GM13977 (cell line): Measurements from ENCODE around the gene MYL3.

Experiments
- DNase-seq: peaks from one replicate; pipeline ENCODE4 v3.0.0; 2012; ENCODE audit warnings: low spot score
- in situ Hi-C: fragments of 300-500 bp; cut with MboI; formaldehyde crosslinking; loops from one replicate; pipeline ENCODE4 v1.12.0; 2022; ENCODE audit warnings: low sequenced_read_pairs, low pct_unique_long_range_greater_than_20kb, mixed read lengths, inconsistent platforms; ENCODE audit not compliant: unreplicated experiment
- TF ChIP-seq, protein P1 (sequence below): IDR thresholded peaks from 2 replicates; pipeline ENCODE4 v1.5.1; 2012; ENCODE audit warnings: mild to moderate bottlenecking, control low read depth; ENCODE audit not compliant: insufficient read depth; ENCODE audit errors: extremely low read depth, missing control alignments

Gene MYL3

DNA sequence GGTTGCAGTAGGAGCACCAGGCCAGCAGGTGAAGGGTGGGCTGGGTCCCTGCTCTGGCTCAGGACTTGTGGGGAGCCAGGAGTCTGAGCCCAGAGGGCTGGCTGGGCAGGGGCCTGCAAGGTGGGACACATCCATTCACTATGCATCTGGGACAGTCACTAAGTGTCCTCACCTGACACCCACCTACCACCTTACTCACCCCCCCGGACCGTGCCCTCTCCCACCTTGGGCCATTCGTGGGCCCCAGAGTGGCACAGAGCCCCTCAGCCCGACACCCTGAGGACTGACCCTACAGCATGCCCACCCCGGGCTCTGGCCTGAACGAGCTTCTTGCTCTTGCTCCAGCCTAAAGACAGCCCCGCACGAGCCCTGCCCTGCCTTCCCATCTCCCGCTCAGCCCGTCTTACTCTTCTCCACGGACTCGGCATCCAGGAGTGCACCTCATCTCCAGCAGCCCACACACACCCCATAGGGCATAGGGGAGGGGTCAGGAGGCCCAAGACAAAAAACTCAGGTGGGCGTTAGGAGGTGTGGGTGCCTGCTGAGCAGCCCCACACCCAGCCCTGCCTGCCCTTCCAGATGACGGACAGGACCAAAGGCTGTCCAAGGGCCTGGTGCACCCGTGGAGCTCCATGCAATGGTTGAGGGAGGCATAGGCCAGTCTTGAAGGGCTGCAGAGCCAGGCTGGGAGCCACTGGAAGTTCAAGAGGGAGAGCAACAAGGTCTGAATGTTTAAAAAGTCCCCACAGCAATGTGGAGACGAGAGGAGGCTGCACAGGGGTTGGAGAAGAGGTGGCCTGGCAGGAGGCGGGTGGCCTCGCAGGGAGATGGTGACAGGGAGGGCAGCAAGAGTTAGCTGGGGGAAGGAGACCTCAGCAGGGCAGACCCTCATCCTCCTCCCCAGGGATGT, 41.3 kb upstream of the MYL3 start:
- in situ Hi-C loops: loop anchor here (25.0 kb wide), 1 partner anchor 458 kb away; no protein-coding TSS in a partner anchor

DNA sequence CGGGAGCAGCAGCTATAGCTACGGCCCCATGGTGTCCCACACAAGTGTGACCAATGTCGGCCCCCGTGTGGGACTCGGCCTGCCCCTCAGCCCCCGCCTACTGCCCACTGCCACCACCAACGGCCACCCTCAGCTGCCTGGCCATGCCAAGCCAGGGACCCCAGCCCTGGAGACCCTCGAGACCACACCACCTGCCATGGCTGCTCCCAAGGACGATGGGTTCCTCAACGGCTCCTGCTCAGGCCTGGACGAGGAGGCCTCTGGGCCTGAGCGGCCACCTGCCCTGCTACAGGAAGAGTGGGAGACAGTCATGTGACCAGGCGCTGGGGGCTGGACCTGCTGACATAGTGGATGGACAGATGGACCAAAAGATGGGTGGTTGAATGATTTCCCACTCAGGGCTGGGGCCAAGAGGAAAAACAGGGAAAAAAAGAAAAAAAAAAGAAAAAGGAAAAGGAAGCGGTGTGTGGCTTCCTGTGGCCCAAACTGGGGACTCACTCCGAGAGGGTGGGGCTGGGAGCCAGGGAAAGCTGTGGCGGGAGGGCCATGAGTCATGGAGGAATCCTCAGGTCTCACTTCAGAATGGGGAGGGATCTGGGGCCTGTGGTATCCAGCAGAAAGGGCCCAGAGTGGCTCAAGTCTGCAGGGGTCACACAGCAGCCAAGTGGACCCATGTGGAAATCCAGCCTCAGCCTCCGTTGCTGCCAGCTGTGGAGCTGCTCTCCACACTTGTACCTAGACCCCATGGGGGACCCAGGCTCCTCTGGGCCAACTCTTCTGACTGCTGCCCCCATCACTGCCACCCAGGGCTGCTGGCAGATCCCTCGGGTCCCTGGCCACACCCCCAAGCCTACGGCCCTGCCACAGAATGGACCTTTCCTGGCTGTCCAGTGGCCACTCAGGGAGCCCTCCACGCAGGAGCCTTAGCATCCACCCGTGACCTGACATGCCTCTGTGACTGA, 40.4 kb upstream of the MYL3 start:
- TF ChIP-seq, protein P1, sequence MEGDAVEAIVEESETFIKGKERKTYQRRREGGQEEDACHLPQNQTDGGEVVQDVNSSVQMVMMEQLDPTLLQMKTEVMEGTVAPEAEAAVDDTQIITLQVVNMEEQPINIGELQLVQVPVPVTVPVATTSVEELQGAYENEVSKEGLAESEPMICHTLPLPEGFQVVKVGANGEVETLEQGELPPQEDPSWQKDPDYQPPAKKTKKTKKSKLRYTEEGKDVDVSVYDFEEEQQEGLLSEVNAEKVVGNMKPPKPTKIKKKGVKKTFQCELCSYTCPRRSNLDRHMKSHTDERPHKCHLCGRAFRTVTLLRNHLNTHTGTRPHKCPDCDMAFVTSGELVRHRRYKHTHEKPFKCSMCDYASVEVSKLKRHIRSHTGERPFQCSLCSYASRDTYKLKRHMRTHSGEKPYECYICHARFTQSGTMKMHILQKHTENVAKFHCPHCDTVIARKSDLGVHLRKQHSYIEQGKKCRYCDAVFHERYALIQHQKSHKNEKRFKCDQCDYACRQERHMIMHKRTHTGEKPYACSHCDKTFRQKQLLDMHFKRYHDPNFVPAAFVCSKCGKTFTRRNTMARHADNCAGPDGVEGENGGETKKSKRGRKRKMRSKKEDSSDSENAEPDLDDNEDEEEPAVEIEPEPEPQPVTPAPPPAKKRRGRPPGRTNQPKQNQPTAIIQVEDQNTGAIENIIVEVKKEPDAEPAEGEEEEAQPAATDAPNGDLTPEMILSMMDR: no peak
- in situ Hi-C loops: loop anchor here (25.0 kb wide), 1 partner anchor 459 kb away; no protein-coding TSS in a partner anchor
- DNase-seq: no peak

More for the DNA sequence above, 41.3 kb upstream of the MYL3 start:
- TF ChIP-seq, protein P1: no peak
- no peak for DNase-seq

DNA sequence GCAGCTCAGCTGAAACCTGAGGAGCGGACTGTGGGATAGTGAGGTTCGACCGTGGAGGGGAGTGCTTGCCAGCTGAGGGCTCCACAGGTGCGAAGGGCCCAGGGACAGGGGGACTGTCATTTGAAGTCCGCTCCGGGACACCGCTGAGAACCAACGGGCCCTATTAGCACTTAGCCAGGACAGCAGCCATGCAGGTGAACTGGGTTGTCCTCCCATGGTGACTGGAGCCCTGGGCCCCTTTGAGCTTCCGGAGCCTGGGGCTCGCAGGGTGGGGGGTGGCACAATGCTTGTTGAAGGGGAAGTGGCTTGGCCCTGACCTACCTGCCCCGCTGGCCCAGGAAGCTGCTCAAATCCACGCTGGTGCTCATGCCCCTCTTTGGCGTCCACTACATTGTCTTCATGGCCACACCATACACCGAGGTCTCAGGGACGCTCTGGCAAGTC, 39.0 kb upstream of the MYL3 start:
- in situ Hi-C loops: loop anchor here (25.0 kb wide), 1 partner anchor 460 kb away; no protein-coding TSS in a partner anchor
- no peak for DNase-seq
- TF ChIP-seq, protein P1: no peak

DNA sequence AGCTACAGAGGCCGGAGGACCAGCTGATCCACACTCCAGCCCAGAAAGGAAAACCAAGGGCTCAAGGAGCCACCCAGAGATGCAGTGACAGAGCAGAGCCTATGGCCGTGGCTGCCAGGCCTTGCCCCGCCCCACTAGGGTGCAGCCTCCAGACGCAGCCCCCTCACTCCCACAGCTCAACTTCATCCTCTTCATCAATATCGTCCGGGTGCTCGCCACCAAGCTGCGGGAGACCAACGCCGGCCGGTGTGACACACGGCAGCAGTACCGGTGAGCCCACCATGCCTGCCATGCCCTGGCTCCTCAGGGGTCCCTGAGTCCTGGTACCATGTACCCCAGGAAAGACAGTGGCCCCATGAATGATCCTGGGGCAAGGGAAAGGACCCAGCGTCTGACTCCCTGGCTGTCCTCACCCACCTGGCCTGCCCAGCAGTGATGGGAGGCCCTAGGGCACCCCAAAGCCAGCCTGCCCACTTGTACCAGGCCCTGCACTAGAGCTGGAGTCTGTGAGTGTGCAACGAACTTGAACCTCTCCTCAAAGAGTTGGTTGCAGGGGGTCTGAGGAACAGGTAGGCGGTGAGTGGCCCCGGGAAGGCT, 38.4 kb upstream of the MYL3 start:
- no peak for DNase-seq
- in situ Hi-C loops: loop anchor here (25.0 kb wide), 1 partner anchor 461 kb away; no protein-coding TSS in a partner anchor
- TF ChIP-seq, protein P1: no peak

DNA sequence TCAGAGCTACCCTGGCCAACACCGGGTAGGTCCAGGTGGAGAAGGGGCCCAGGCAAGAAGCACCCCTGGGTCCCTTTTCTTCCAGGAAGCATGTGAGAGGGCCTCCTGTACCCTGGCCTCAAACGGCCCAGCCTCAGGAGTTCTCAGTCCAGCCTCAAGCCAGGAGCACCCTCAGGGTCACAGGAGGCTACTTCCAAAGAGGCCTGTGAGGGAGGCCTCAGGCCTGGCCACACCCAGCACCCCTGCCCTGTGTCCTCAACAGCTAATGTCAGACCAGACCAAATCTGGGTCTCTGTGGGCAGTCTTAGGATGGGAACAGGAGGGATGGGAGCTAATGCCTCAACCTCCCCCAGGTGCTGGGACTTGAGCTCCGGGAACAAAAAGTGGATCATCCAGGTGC, 37.8 kb upstream of the MYL3 start:
- TF ChIP-seq, protein P1: no peak
- DNase-seq: no peak
- in situ Hi-C loops: loop anchor here (25.0 kb wide), 1 partner anchor 461 kb away; no protein-coding TSS in a partner anchor
